Measurements from ENCODE around the gene SLC2A9. TPM values are rescaled to one million over a fixed set of nuclear protein-coding genes. Genes with fewer than 3 reads are reported as not detected.

Gene SLC2A9
- total RNA-seq, 1 donor from 2014 or later: 3.6 TPM

- Histone ChIP-seq H3K4me3 (ENCODE audit: low read depth, low read length) (no peak overlapping the region), H3K27me3 (ENCODE audit: control insufficient read depth, insufficient read depth, low read length) (no peaks in the 10 kb centered on the region), H3K36me3 (ENCODE audit: control insufficient read depth, insufficient read depth, low read length) (no peaks in the 10 kb centered on the region)
- DNase-seq (ENCODE audit: low read depth): no peak
- no peak for TF ChIP-seq CTCF (IDR thresholded peaks at IDR 0.05; ENCODE audit: insufficient read depth, low read length, poor library complexity, severe bottlenecking)
These were observed 50.8 kb downstream of the SLC2A9 start for GRCh38 chr4:9970399-9971011.

- no peak for DNase-seq (ENCODE audit: low read depth)
- Histone ChIP-seq H3K4me3 (ENCODE audit: low read depth, low read length) (no peak overlapping the region), H3K36me3 (ENCODE audit: control insufficient read depth, insufficient read depth, low read length) (no peaks in the 10 kb centered on the region), H3K27me3 (ENCODE audit: control insufficient read depth, insufficient read depth, low read length) (no peaks in the 10 kb centered on the region)
- no peak for TF ChIP-seq CTCF (IDR thresholded peaks at IDR 0.05; ENCODE audit: insufficient read depth, low read length, poor library complexity, severe bottlenecking)
These were observed 51.5 kb downstream of the SLC2A9 start for GRCh38 chr4:9969526-9970398.

DNA sequence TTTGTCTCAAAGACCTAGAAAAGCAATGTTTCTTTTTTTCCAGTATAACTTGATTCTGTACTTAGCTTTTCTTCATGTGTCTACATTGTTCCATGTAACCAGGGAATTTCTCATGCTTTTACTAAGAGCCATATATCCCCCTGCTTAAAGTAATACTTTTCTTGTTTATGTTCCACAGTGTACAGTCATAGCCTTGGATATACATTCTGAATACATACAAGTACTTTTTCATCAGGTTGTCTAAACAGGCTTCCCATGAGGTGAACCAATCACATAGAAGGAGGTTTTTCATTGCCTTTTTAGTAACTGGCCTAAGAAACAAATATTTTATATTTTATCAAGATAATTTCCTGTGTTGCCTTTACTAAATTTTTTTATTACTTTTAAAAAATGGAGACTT lies 52.8 kb downstream of the SLC2A9 start:
- no peak overlapping the region for H3K4me3 ChIP-seq (ENCODE audit: low read depth, low read length)
- no peaks in the 10 kb centered on the region for H3K27me3 ChIP-seq (ENCODE audit: control insufficient read depth, insufficient read depth, low read length)
- TF ChIP-seq CTCF (IDR thresholded peaks at IDR 0.05; ENCODE audit: insufficient read depth, low read length, poor library complexity, severe bottlenecking): no peak
- H3K36me3 ChIP-seq (ENCODE audit: control insufficient read depth, insufficient read depth, low read length): no peaks in the 10 kb centered on the region
- DNase-seq (ENCODE audit: low read depth): no peak

GRCh38 chr4:9964879-9965278 lies 56.4 kb downstream of the SLC2A9 start:
- H3K36me3 ChIP-seq (ENCODE audit: control insufficient read depth, insufficient read depth, low read length): no peaks in the 10 kb centered on the region

DNA sequence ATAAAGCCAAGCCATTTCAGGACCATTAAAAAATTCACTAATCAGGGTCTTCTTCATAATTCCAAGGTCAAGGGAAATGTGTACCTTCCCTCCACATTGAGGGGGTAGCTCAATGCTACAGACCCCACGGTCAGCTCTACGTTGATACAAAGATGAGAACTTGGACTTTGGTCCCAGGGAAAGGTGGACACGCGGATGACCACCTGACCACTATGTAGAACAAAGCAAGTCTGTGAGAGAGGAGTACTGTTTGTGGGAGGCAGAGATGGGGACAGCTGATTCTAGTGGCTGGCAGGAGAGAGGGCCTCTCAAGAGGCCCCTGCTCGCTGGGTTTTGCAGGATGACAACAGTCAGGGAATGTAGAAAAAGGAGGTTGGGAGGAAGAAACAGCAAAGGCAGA lies 58.0 kb downstream of the SLC2A9 start:
- no peak for TF ChIP-seq CTCF (IDR thresholded peaks at IDR 0.05; ENCODE audit: insufficient read depth, low read length, poor library complexity, severe bottlenecking)
- H3K36me3 ChIP-seq (ENCODE audit: control insufficient read depth, insufficient read depth, low read length): no peaks in the 10 kb centered on the region
- DNase-seq (ENCODE audit: low read depth): no peak
- no peaks in the 10 kb centered on the region for H3K27me3 ChIP-seq (ENCODE audit: control insufficient read depth, insufficient read depth, low read length)
- no peak overlapping the region for H3K4me3 ChIP-seq (ENCODE audit: low read depth, low read length)

More at GRCh38 chr4:9964879-9965278, 56.4 kb downstream of the SLC2A9 start:
- no peaks in the 10 kb centered on the region for H3K27me3 ChIP-seq (ENCODE audit: control insufficient read depth, insufficient read depth, low read length)
- TF ChIP-seq CTCF (IDR thresholded peaks at IDR 0.05; ENCODE audit: insufficient read depth, low read length, poor library complexity, severe bottlenecking): no peak
- DNase-seq (ENCODE audit: low read depth): no peak
- H3K4me3 ChIP-seq (ENCODE audit: low read depth, low read length): no peak overlapping the region
